Spleen (tissue), 11 donors: ENCODE measurements around the gene FKBP11. TPM values are rescaled to one million over a fixed set of nuclear protein-coding genes. Genes with fewer than 3 reads are reported as not detected.

Source experiments
- DNase-seq: peaks from one replicate; pipeline ENCODE4 v3.0.0-alpha.2; 2020
- H3K27ac ChIP-seq, 8 donors: fragments of 200-600 bp; sonication (generic) in 7 of 8; 1 replicate in 4 of 8; 2 replicates in 4 of 8; pipeline versions ENCODE4 v1.5.0 to v1.8.0; 2016 to 2021; ENCODE audit warnings: inconsistent platforms in 4 of 8, mild to moderate bottlenecking in 4 of 8, moderate library complexity in 1 of 8
- H3K27me3 ChIP-seq, 7 donors: fragments of 200-600 bp; sonication (generic) in 6 of 7; replicated peaks in 1 of 7; 1 replicate in 4 of 7; 2 replicates in 3 of 7; pipeline versions ENCODE4 v1.5.0 to v1.8.0; 2016 to 2021; ENCODE audit warnings: inconsistent platforms in 3 of 7, mild to moderate bottlenecking in 1 of 7
- H3K36me3 ChIP-seq, 6 donors: fragments of 200-600 bp; sonication (generic) in 5 of 6; 1 replicate in 4 of 6; 2 replicates in 2 of 6; pipeline versions ENCODE4 v1.5.0 to v1.8.0; 2016 to 2021; ENCODE audit warnings: inconsistent platforms in 2 of 6
- H3K4me1 ChIP-seq, 6 donors: fragments of 200-600 bp; sonication (generic) in 5 of 6; 1 replicate in 3 of 6; 2 replicates in 3 of 6; pipeline versions ENCODE4 v1.5.0 to v1.8.0; 2016 to 2021; ENCODE audit warnings: inconsistent platforms in 3 of 6
- H3K4me3 ChIP-seq, 8 donors: fragments of 200-600 bp; sonication (generic) in 7 of 8; 1 replicate in 4 of 8; 2 replicates in 4 of 8; pipeline versions ENCODE4 v1.5.0 to v1.8.0; 2016 to 2021; ENCODE audit warnings: inconsistent platforms in 4 of 8, mild to moderate bottlenecking in 4 of 8, moderate library complexity in 2 of 8
- H3K9me3 ChIP-seq, 8 donors: fragments of 200-600 bp; sonication (generic) in 7 of 8; 1 replicate in 4 of 8; 2 replicates in 4 of 8; pipeline versions ENCODE4 v1.5.0 to v1.8.0; 2016 to 2021; ENCODE audit warnings: inconsistent platforms in 4 of 8
- POLR2A ChIP-seq, 3 donors: fragments of 450-650 bp; IDR thresholded peaks; one replicate each; pipeline ENCODE4 v1.5.1; 2017; ENCODE audit warnings: antibody characterized with exemption in 3 of 3, mild to moderate bottlenecking in 1 of 3
- POLR2AphosphoS5 ChIP-seq, 3 donors: sonication (generic); formaldehyde crosslinking; IDR thresholded peaks; one replicate each; pipeline ENCODE4 v1.5.1; 2017; ENCODE audit warnings: antibody characterized with exemption in 3 of 3
- WGBS, 5 donors: extraction: QIAGEN DNeasy Blood & Tissue Kit in 3 of 5; methylation state at CpG; one replicate each; pipeline versions ENCODE4 v1.1.5 to v1.1.7; 2013 to 2018; 5-methylcytosine and 5-hydroxymethylcytosine counted together
- intact Hi-C: fragments of 100-400 bp; cut with DNase I; formaldehyde crosslinking; loops from one replicate; pipeline ENCODE4 v1.15.0; 2023; ENCODE audit warnings: low total_unique reads
- polyA plus RNA-seq, 3 donors: library from polyadenylated mRNA; stranded (reverse); fragments of 200-250 nt; gene quantifications; one replicate each; pipeline ENCODE4 v1.2.1, GENCODE V29; 2013
- total RNA-seq, 7 donors: library from RNA; depleted of rRNA in 3 of 7; stranded (reverse); fragments of >200 nt in 3 of 7; fragmentation: NEBNext Ultra II Directional in 4 of 7; extraction: Animal tissue kit (Norgen Biotek cat#: 25700) in 4 of 7; gene quantifications; one replicate each; pipeline versions ENCODE4 v1.1.0 to v1.2.1, GENCODE V29; 2016 to 2021
- TF ChIP-seq, protein P1 (sequence below), 11 experiments: fragments of 200-600 bp in 7 of 11; fragments of 450-650 bp in 4 of 11; sonication (generic) in 4 of 11; IDR thresholded peaks in 8 of 11; conservative IDR thresholded peaks in 3 of 11; 1 replicate in 7 of 11; 2 replicates in 4 of 11; pipeline versions ENCODE4 v1.4.0 to v1.8.0; 2016 to 2021; ENCODE audit warnings: antibody characterized with exemption in 11 of 11, inconsistent platforms in 4 of 11, mild to moderate bottlenecking in 1 of 11
- donor health status: healthy with polysubstance abuse.
- donor health status: DM: no; HTN: no; CAD: no; lungs with moderate emphysema.
- donor health status: DM: no; HTN: no; CAD: no.
- donor health status: Bipolar disorder and iron deficiency.
- donor health status: healthy.
- donor health status: DM: no; HTN: no; CAD: no.
- donor health status: DM: yes; HTN: yes; CAD: no.

Gene FKBP11
- total and polyA plus RNA-seq, 10 donors = 27.8 to 73.8 (median 42.7) TPM

DNA sequence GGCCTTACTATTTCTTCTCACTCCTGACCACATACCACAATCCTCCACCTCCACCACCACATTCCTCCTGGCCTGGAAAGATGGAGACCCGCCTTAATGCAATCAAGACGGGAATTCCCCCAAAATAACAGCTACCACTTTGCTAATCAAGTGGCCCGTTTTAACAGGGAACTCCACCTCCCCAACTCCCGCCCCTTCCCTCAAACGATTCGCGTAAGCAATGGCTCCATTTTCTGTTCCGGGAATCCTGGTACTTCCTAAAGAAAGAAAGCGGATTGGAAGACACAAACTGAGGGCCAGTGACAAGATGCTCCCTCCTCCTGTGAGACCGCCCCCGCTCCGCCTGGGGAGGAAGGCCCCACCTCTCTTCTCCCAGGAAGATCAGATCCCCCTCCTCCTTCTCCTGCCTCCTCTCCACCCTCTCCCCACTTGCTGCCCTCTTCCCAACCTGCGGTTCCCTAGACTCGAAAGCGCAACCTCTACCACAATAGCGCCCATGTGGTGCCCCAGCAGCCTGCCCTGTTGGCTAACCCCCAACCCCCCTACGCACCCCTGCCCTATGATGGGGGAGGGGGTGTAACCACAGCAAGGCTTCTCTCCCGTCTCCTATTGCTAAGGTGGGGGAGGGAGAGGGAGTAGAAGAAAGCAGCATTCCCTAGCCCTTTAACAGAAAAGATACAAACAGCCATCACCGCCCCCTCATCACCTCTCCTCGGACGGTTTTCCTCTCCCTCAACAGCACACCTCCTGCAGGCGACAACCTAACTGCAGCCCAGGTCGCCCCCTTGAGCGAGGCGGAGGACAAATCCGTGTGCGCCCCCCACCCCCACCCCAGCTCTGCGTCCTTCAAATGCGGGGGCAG, 31.2 kb upstream of the FKBP11 start:
- intact Hi-C loops = no loop called here
- no peaks in the 10 kb centered on the region for H3K27me3 ChIP-seq
- H3K36me3 ChIP-seq = peaks cover 0 to 26% (median 8%) of the 10 kb centered on the region in 6 donors
- 1 to 4% (median 2%) methylated on average over 26 to 29 of the region's 29 CpGs for WGBS, 5 donors
- DNase-seq = peak; percentile 83
- H3K9me3 ChIP-seq = no peaks in the 10 kb centered on the region
- peaks cover 17 to 63% (median 43%) of the 10 kb centered on the region in 6 donors for H3K4me1 ChIP-seq
- peak overlapping the region; percentile 70 to 93 (median 86) for H3K27ac ChIP-seq
- peak overlapping the region; percentile 89 to 100 (median 98) for H3K4me3 ChIP-seq
- TF ChIP-seq, protein P1, sequence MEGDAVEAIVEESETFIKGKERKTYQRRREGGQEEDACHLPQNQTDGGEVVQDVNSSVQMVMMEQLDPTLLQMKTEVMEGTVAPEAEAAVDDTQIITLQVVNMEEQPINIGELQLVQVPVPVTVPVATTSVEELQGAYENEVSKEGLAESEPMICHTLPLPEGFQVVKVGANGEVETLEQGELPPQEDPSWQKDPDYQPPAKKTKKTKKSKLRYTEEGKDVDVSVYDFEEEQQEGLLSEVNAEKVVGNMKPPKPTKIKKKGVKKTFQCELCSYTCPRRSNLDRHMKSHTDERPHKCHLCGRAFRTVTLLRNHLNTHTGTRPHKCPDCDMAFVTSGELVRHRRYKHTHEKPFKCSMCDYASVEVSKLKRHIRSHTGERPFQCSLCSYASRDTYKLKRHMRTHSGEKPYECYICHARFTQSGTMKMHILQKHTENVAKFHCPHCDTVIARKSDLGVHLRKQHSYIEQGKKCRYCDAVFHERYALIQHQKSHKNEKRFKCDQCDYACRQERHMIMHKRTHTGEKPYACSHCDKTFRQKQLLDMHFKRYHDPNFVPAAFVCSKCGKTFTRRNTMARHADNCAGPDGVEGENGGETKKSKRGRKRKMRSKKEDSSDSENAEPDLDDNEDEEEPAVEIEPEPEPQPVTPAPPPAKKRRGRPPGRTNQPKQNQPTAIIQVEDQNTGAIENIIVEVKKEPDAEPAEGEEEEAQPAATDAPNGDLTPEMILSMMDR (IDR thresholded peaks at IDR 0.05 in 8 of 11, conservative IDR thresholded peaks at IDR 0.05 in 3 of 11) = no peak
- TF ChIP-seq POLR2A (IDR thresholded peaks at IDR 0.05) (no peak), POLR2AphosphoS5 (IDR thresholded peaks at IDR 0.05) (peak in 2 of 3 donors; percentile 34 to 47)

DNA sequence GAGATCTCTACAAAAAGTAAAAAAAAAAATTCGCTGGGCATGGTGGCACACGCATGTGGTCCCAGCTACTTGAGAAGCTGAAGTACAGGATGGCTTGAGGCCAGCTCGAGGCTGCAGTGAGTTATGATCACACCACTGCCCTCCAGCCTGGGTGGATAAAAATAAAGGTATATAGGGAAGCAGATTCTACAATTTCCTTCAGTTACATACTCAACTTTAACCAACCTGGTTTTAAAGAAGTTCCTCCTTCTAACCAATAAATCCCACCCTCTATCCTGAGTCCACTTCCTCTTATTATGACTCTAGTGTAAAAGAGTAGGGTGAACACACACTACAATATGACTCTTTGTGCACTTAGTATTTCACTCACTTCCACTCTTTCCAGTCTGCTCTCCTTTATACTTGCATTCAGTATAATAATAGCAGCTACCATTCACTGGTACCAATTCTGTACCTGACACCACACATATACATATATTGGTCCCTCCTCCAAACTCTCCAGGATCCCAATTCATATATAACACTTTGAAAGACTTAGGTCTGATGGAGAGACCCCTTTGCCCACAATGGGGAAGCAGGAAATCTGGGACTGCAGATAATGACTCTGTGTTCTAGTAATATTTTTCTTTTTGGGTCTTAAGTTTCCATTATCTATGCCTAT, 29.7 kb upstream of the FKBP11 start:
- Histone ChIP-seq H3K9me3 (no peaks in the 10 kb centered on the region), H3K27ac (peak overlapping the region in 6 of 8 donors; percentile 13 to 93 (median 25)), H3K4me1 (peaks cover 17 to 70% (median 40%) of the 10 kb centered on the region in 6 donors), H3K27me3 (no peaks in the 10 kb centered on the region), H3K4me3 (peak overlapping the region in 1 of 8 donors; percentile 89), H3K36me3 (peaks cover 0 to 39% (median 11%) of the 10 kb centered on the region in 6 donors)
- intact Hi-C loops = no loop called here
- no peak for DNase-seq
- TF ChIP-seq, protein P1 (IDR thresholded peaks at IDR 0.05 in 8 of 11, conservative IDR thresholded peaks at IDR 0.05 in 3 of 11) = no peak
- TF ChIP-seq POLR2A (IDR thresholded peaks at IDR 0.05) (no peak), POLR2AphosphoS5 (IDR thresholded peaks at IDR 0.05) (no peak)
- WGBS, 5 donors = 38 to 61% (median 50%) methylated on average over 3 of the region's 3 CpGs

DNA sequence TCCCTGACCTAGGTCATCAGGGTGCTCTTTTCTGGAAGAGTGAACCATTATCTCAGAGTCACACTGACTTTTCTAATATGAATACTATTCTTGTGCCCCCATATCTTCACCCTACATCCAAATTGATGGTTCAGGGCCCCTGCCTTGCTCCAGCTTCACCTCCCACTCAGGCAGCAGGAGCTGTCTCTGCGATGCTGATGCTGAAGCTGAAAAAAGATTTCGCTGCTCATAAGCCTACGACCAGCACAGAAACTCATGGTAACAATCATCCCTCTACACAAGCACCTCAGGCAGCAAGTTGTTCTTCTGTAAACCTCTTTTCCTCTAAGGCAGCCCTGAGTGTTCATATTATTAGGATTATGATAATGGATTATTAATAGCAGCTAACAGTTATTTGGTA, 28.8 kb upstream of the FKBP11 start:
- 90 to 99% (median 97%) methylated on average over 3 of the region's 3 CpGs for WGBS, 5 donors
- intact Hi-C loops = no loop called here
- no peak for DNase-seq
- Histone ChIP-seq H3K9me3 (no peaks in the 10 kb centered on the region), H3K4me3 (no peak overlapping the region), H3K36me3 (peaks cover 0 to 47% (median 11%) of the 10 kb centered on the region in 6 donors), H3K27ac (no peak overlapping the region), H3K27me3 (no peaks in the 10 kb centered on the region), H3K4me1 (peaks cover 17 to 70% (median 40%) of the 10 kb centered on the region in 6 donors)
- TF ChIP-seq, protein P1 (IDR thresholded peaks at IDR 0.05 in 8 of 11, conservative IDR thresholded peaks at IDR 0.05 in 3 of 11) = no peak
- no peak for TF ChIP-seq POLR2A (IDR thresholded peaks at IDR 0.05)
- no peak for TF ChIP-seq POLR2AphosphoS5 (IDR thresholded peaks at IDR 0.05)

DNA sequence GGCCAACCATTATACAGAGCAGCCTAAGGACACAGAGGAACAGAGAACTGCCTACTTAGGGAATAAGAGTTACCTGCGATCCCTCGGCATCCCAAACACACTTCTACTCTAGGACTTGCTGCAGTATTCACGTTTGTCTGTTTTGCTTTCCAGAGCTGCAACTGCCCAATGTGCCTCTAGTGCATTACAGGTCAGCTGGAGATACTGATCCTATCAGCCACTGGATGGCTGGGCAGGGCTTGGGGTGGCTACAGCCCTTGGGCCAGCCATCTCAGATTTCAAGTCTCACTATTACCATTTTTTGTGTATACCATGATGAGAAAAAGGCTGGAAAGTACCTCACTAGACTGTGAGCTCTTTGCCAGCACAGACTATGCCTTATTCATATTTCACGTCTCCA, 27.4 kb upstream of the FKBP11 start:
- TF ChIP-seq POLR2A (IDR thresholded peaks at IDR 0.05) (no peak), POLR2AphosphoS5 (IDR thresholded peaks at IDR 0.05) (no peak)
- TF ChIP-seq, protein P1 (IDR thresholded peaks at IDR 0.05 in 8 of 11, conservative IDR thresholded peaks at IDR 0.05 in 3 of 11) = no peak
- WGBS, 5 donors = 88 to 94% (median 89%) methylated on average over 4 of the region's 4 CpGs
- no peak for DNase-seq

More for the DNA sequence above, 27.4 kb upstream of the FKBP11 start:
- Histone ChIP-seq H3K27ac (no peak overlapping the region), H3K9me3 (no peaks in the 10 kb centered on the region), H3K4me3 (no peak overlapping the region), H3K27me3 (no peaks in the 10 kb centered on the region), H3K36me3 (peaks cover 0 to 55% (median 11%) of the 10 kb centered on the region in 6 donors), H3K4me1 (peaks cover 13 to 75% (median 37%) of the 10 kb centered on the region in 6 donors)
- intact Hi-C loops = no loop called here
